HepG2 (cell line): ENCODE results near the gene RDH13. TPM values are rescaled to one million over a fixed set of nuclear protein-coding genes. Genes with fewer than 3 reads are reported as not detected.

ENCODE experiments used
- EP300 ChIP-seq, 3 experiments: sonication (generic) in 1 of 3; formaldehyde crosslinking in 1 of 3; IDR thresholded peaks; 2 replicates each; pipeline versions ENCODE4 v1.5.1 to v1.6.1; 2011 to 2020; ENCODE audit warnings: low read depth in 2 of 3, low read length in 2 of 3, borderline replicate concordance in 1 of 3, improper control_type of control experiment in 1 of 3, mild to moderate bottlenecking in 1 of 3, missing genetic modification reagents in 1 of 3, moderate library complexity in 1 of 3
- KDM3A ChIP-seq: IDR thresholded peaks from 2 replicates; pipeline ENCODE4 v1.6.1; 2018; ENCODE audit warnings: low read depth, missing compliant biosample characterization
- MED13 ChIP-seq: sonication (generic); formaldehyde crosslinking; IDR thresholded peaks from 2 replicates; pipeline ENCODE4 v1.5.0; 2020; ENCODE audit warnings: missing genetic modification reagents
- SRSF4 ChIP-seq: fragments of 200-400 bp; formaldehyde crosslinking; IDR thresholded peaks from one replicate; pipeline ENCODE4 v1.6.1; 2018; ENCODE audit warnings: mild to moderate bottlenecking, low read depth, low read length, moderate library complexity; ENCODE audit not compliant: poor library complexity, severe bottlenecking
- THYN1 ChIP-seq: sonication (generic); formaldehyde crosslinking; IDR thresholded peaks from 2 replicates; pipeline ENCODE4 v1.8.1; 2023; ENCODE audit warnings: low read depth, mild to moderate bottlenecking, moderate library complexity, missing genetic modification reagents, borderline replicate concordance
- ZSCAN29 ChIP-seq: sonication (generic); formaldehyde crosslinking; conservative IDR thresholded peaks from 2 replicates; pipeline ENCODE4 v1.4.0; 2020; ENCODE audit warnings: mild to moderate bottlenecking, missing genetic modification reagents
- polyA plus RNA-seq, 8 experiments: library from polyadenylated mRNA; depleted of rRNA in 3 of 8; stranded (reverse) in 7 of 8; unstranded in 1 of 8; fragments of >200 nt; fragmentation: Illumina TruSeq in 4 of 8; extraction: Trizol in 4 of 8; gene quantifications; 2 replicates each; pipeline versions ENCODE4 v1.2.1 to v1.2.3, GENCODE V29; 2011 to 2016; ENCODE audit warnings: low read depth in 4 of 8, missing spikeins in 1 of 8, mixed read lengths in 1 of 8; ENCODE audit not compliant: insufficient read depth in 1 of 8
- total RNA-seq, 5 experiments: library from RNA; depleted of rRNA; stranded (reverse); fragments of >200 nt; fragmentation: Illumina TruSeq; extraction: Trizol; gene quantifications; 2 replicates each; pipeline ENCODE4 v1.2.3, GENCODE V29; 2016; ENCODE audit warnings: low read depth in 1 of 5
- TF ChIP-seq, protein P1 (sequence below): sonication (generic); formaldehyde crosslinking; IDR thresholded peaks from 2 replicates; pipeline ENCODE4 v1.8.0; 2022; ENCODE audit warnings: missing genetic modification reagents, mild to moderate bottlenecking, inconsistent platforms, borderline replicate concordance
- TF ChIP-seq, protein P2 (sequence below): sonication (generic); formaldehyde crosslinking; IDR thresholded peaks from 2 replicates; pipeline ENCODE4 v1.8.1; 2022; ENCODE audit warnings: mild to moderate bottlenecking, missing genetic modification reagents

Gene RDH13
- total and polyA plus RNA-seq, 2 of the 13 experiments (the other 11 are each of a cell fraction or from before 2014, with no cell fraction given), result 13.4 to 21.5 TPM

DNA sequence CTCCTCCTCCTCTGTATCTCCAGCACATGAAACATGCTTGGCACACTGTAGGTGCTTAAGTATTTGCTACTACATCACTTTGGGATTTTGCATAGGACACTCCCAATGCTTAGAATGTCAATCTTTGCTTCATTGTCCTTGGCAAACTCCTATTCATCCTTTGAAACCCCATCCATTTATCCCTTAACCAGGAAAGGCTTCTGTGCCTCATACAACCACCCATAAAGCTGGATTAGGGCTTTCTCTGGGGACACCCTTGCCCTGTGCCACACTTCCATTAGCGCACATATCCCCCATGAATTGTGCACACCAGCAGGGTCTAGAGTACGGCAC lies 6.9 kb upstream of the RDH13 start (continued):
- no peak for TF ChIP-seq MED13 (CRISPR knock-in tag)
- TF ChIP-seq ZSCAN29 (CRISPR knock-in tag), result no peak
- TF ChIP-seq EP300 (IDR thresholded peaks at IDR 0.05; ENCODE audit: low read depth in 2 of 2, low read length in 2 of 2), result no peak
- TF ChIP-seq EP300 (CRISPR knock-in tag; IDR thresholded peaks at IDR 0.05; ENCODE audit: borderline replicate concordance), result no peak
- no peak for TF ChIP-seq KDM3A (CRISPR knock-in tag)
- TF ChIP-seq THYN1 (CRISPR knock-in tag), result no peak
- TF ChIP-seq SRSF4, result no peak
- TF ChIP-seq, protein P1, sequence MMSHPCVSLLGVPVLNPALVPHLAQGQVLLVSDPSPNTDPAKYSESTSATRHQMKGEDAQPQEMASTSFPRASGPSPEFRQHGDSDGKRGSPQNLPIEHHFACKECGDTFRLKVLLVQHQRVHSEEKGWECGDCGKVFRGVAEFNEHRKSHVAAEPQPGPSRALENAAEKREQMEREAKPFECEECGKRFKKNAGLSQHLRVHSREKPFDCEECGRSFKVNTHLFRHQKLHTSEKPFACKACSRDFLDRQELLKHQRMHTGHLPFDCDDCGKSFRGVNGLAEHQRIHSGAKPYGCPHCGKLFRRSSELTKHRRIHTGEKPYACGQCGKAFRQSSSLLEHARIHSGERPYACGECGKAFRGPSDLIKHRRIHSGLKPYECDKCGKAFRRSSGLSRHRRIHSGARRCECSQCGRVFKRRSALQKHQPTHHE (CRISPR knock-in tag), result no peak
- TF ChIP-seq, protein P2, sequence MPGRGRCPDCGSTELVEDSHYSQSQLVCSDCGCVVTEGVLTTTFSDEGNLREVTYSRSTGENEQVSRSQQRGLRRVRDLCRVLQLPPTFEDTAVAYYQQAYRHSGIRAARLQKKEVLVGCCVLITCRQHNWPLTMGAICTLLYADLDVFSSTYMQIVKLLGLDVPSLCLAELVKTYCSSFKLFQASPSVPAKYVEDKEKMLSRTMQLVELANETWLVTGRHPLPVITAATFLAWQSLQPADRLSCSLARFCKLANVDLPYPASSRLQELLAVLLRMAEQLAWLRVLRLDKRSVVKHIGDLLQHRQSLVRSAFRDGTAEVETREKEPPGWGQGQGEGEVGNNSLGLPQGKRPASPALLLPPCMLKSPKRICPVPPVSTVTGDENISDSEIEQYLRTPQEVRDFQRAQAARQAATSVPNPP (CRISPR knock-in tag), result no peak
